Activated CD8-positive, alpha-beta memory T cell treated with anti-CD3 and anti-CD28 coated beads, Interleukin-2, amount 50 U/mL, for 1 hour (primary cell): ENCODE results near the gene DYNC2LI1.

ENCODE experiments used
- DNase-seq: peaks from one replicate; pipeline ENCODE4 v3.0.0-alpha.2; 2020; ENCODE audit errors: extremely low read depth

The DYNC2LI1 gene

GRCh38 chr2:43763091-43763490 is 10.7 kb upstream of the DYNC2LI1 start:
- DNase-seq, result no peak

GRCh38 chr2:43764086-43764705 is 9.6 kb upstream of the DYNC2LI1 start:
- no peak for DNase-seq

- no peak for DNase-seq
Measured at GRCh38 chr2:43766006-43766405, 7.8 kb upstream of the DYNC2LI1 start.

GRCh38 chr2:43774617-43775016 is 778 bp downstream of the DYNC2LI1 start:
- no peak for DNase-seq

GRCh38 chr2:43776324-43776723 is 2.5 kb downstream of the DYNC2LI1 start:
- DNase-seq, result no peak

GRCh38 chr2:43777306-43777926 is 3.6 kb downstream of the DYNC2LI1 start:
- DNase-seq, result no peak

GRCh38 chr2:43778233-43778632 is 4.4 kb downstream of the DYNC2LI1 start:
- no peak for DNase-seq

- DNase-seq, result no peak
Measured at GRCh38 chr2:43787895-43788294, 14.1 kb downstream of the DYNC2LI1 start.

- DNase-seq, result no peak
Measured at GRCh38 chr2:43788646-43789045, 14.8 kb downstream of the DYNC2LI1 start.

- no peak for DNase-seq
Measured at GRCh38 chr2:43790147-43790546, 16.3 kb downstream of the DYNC2LI1 start.

GRCh38 chr2:43791035-43791765 is 17.4 kb downstream of the DYNC2LI1 start:
- no peak for DNase-seq

GRCh38 chr2:43792653-43793052 is 18.8 kb downstream of the DYNC2LI1 start:
- no peak for DNase-seq

GRCh38 chr2:43794956-43795355 is 21.1 kb downstream of the DYNC2LI1 start:
- no peak for DNase-seq

GRCh38 chr2:43796206-43796605 is 22.4 kb downstream of the DYNC2LI1 start:
- DNase-seq, result no peak

GRCh38 chr2:43798300-43798699 is 24.5 kb downstream of the DYNC2LI1 start:
- DNase-seq, result no peak

GRCh38 chr2:43800894-43801293 is 27.1 kb downstream of the DYNC2LI1 start:
- no peak for DNase-seq

GRCh38 chr2:43802135-43802534 is 28.3 kb downstream of the DYNC2LI1 start:
- DNase-seq, result no peak

GRCh38 chr2:43803113-43803512 is 29.3 kb downstream of the DYNC2LI1 start:
- DNase-seq, result no peak

GRCh38 chr2:43806719-43807031 is 32.8 kb downstream of the DYNC2LI1 start:
- DNase-seq, result no peak

- DNase-seq, result no peak
Measured at GRCh38 chr2:43810452-43810851, 36.6 kb downstream of the DYNC2LI1 start.

GRCh38 chr2:43810888-43811287 is 37.0 kb downstream of the DYNC2LI1 start:
- no peak for DNase-seq

- DNase-seq, result no peak
Measured at GRCh38 chr2:43812006-43812405, 38.2 kb downstream of the DYNC2LI1 start.

- DNase-seq, result no peak
Measured at GRCh38 chr2:43812947-43813346, 39.1 kb downstream of the DYNC2LI1 start.
